ENCODE results near the gene VPS51. TPM values are rescaled to one million over a fixed set of nuclear protein-coding genes. Genes with fewer than 3 reads are reported as not detected.

The VPS51 gene
- total RNA-seq, 4 donors from 2014 or later = 204 to 298 (median 224) TPM

GRCh38 chr11:65124480-65125196 lies 28.6 kb downstream of the VPS51 start:
- H3K9me3 ChIP-seq = no peaks in the 10 kb centered on the region
- H3K27ac ChIP-seq = no peak overlapping the region
- peaks cover 10 to 51% (median 17%) of the 10 kb centered on the region in 3 donors for H3K4me1 ChIP-seq
- no peaks in the 10 kb centered on the region for H3K27me3 ChIP-seq
- TF ChIP-seq CTCF (IDR thresholded peaks at IDR 0.05) (no peak), POLR2A (IDR thresholded peaks at IDR 0.05) (no peak)
- H3K36me3 ChIP-seq = peaks cover 37 to 77% (median 64%) of the 10 kb centered on the region in 3 donors
- intact Hi-C loops (cut with DNase I) = loop anchor here (10.0 kb wide), 1 partner anchor 50 kb away; the partner anchor contains the start of gene SPDYC
- 80 to 84% methylated on average over 2 to 4 of the region's 5 CpGs for WGBS, 2 donors
- H3K4me3 ChIP-seq = no peak overlapping the region
- DNase-seq = no peak

GRCh38 chr11:65125197-65126056 lies 29.4 kb downstream of the VPS51 start:
- TF ChIP-seq POLR2A (IDR thresholded peaks at IDR 0.05) = no peak
- no peak for TF ChIP-seq CTCF (IDR thresholded peaks at IDR 0.05)
- Histone ChIP-seq H3K36me3 (peaks cover 41 to 77% (median 64%) of the 10 kb centered on the region in 3 donors), H3K27ac (no peak overlapping the region), H3K4me3 (no peak overlapping the region), H3K4me1 (peaks cover 9 to 43% (median 17%) of the 10 kb centered on the region in 3 donors), H3K27me3 (no peaks in the 10 kb centered on the region), H3K9me3 (no peaks in the 10 kb centered on the region)
- intact Hi-C loops (cut with DNase I) = loop anchor here (10.0 kb wide), 1 partner anchor 49 kb away; the partner anchor contains the start of gene SPDYC
- WGBS, 2 donors = 80 to 90% methylated on average over 1 to 6 of the region's 12 CpGs
- no peak for DNase-seq

- WGBS, 2 donors = 75 to 83% methylated on average over 2 to 6 of the region's 6 CpGs
- H3K4me3 ChIP-seq = no peak overlapping the region
- no peak for DNase-seq
- no peaks in the 10 kb centered on the region for H3K9me3 ChIP-seq
- TF ChIP-seq CTCF (IDR thresholded peaks at IDR 0.05) (no peak), POLR2A (IDR thresholded peaks at IDR 0.05) (no peak)
- no peaks in the 10 kb centered on the region for H3K27me3 ChIP-seq
- H3K27ac ChIP-seq = no peak overlapping the region
- H3K4me1 ChIP-seq = peaks cover 0 to 33% (median 9%) of the 10 kb centered on the region in 3 donors
- intact Hi-C loops (cut with DNase I) = loop anchor here (10.0 kb wide), 1 partner anchor 48 kb away; the partner anchor contains the start of gene SPDYC
- H3K36me3 ChIP-seq = peaks cover 52 to 80% (median 73%) of the 10 kb centered on the region in 3 donors
Measured at GRCh38 chr11:65126624-65127274, 30.7 kb downstream of the VPS51 start.

- Histone ChIP-seq H3K27me3 (no peaks in the 10 kb centered on the region), H3K36me3 (peaks cover 59 to 89% (median 78%) of the 10 kb centered on the region in 3 donors), H3K4me1 (peaks cover 7 to 36% (median 9%) of the 10 kb centered on the region in 3 donors), H3K4me3 (no peak overlapping the region), H3K27ac (no peak overlapping the region), H3K9me3 (no peaks in the 10 kb centered on the region)
- DNase-seq = no peak
- intact Hi-C loops (cut with DNase I) = loop anchor here (10.0 kb wide), 1 partner anchor 47 kb away; the partner anchor contains the start of gene SPDYC
- no peak for TF ChIP-seq CTCF (IDR thresholded peaks at IDR 0.05)
- no peak for TF ChIP-seq POLR2A (IDR thresholded peaks at IDR 0.05)
- WGBS, 2 donors = 78 to 81% methylated on average over 4 to 5 of the region's 12 CpGs
Measured at GRCh38 chr11:65127473-65128181, 31.6 kb downstream of the VPS51 start.

Measured in esophagus squamous epithelium (tissue), 5 donors.